ENCODE data around the gene NRROS.

Gene NRROS

DNA sequence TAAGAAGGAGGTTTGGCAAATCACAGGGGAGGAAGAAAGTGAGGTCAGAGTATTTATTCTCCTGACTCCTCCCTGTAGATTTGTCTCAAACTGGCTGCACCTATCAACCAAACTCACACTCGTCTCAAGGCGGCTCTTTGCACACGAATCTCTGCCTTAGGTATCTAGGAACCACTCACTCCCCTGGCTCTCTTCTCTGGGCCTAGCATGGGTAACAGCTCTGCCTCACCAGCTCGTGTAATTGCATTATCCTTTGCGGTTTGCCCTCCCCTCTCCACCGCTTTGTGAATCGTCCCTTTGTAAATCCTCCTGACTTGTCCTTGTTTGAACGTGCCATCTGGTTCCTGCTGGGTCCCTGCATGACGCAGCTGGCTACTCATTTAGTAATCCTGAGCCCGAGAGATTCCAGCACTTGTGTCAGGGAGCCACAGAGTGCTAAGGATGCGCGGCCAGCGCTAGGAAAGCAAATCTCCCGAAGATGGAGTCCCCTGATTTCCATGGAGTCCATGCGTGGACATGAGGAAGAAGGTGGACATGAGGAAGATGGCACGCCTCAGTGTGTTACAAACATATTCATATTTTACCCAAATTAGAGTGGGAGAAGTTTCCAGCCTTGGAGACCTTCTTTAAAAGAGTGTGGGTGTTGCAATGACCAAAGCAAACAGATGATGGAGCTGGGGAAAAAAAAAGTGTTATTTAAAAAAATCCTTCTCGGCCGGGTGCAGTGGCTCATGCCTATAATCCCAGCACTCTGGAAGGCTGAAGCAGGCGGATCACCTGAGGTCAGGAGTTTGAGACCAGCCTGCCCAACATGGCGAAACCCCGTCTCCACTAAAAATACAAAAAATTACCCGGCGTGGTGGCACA, 26.7 kb downstream of the NRROS start:
- DNase-seq, result no peak
- TF ChIP-seq POLR2A (IDR thresholded peaks at IDR 0.05; ENCODE audit: low read length) (no peak), GATA1 (IDR thresholded peaks at IDR 0.05; ENCODE audit: low read depth, low read length) (no peak)

DNA sequence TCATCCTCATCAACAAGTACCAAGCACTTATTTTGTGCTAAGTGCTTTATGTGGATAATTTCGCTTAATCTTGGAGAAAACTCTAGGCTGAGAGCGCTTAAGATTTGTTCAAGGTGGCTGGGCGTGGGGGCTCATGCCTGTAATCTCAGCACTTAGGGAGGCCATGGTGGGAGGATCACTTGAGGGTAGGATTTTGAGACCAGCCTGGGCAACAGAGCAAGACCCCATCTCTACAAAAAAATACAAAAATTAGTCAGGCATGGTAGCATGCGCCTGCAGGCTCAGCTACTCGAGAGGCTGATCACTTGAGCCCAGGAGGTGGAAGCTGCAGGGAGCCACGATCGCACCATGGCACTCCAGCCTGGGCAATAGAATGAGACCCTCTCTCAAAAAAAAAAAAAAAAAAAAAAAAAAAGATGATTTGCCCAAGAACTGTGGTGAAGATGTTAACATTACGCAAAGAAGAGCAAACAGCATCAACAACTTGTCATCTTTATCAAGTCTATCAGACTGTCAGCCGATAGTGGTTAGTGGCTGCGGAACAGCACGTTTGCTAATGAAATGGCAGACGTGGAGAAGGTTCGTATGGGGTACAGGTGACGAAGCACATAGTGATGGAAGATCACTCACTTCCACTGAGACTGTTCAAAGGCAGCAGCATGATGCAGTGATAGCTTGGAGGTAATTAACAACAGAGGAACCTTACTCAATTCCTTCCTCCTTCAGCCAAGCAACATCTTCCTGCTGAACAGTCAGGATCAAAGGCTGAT, 27.7 kb downstream of the NRROS start:
- no peak for TF ChIP-seq GATA1 (IDR thresholded peaks at IDR 0.05; ENCODE audit: low read depth, low read length)
- no peak for TF ChIP-seq POLR2A (IDR thresholded peaks at IDR 0.05; ENCODE audit: low read length)
- DNase-seq, result no peak

DNA sequence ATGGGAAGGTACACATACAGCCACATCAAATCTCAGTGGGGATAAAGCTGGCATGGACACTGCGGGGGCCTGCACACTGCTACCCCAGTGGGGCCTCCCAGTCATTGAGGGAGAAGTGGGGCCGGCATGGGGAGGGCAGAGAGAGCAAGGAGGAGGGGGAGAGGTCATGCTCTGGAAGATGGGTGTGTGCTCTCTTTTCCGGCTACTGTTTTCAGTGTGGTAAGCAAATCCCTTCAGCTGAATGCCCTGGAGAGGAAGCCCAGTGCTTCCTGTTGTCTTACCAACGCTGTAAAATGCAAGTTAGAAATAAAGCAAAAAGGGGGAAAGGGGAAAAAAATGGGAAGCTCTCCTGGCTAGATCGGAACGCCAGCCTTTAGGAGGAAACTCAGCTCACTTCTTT, 30.8 kb downstream of the NRROS start:
- DNase-seq, result no peak
- TF ChIP-seq GATA1 (IDR thresholded peaks at IDR 0.05; ENCODE audit: low read depth, low read length), result no peak
- no peak for TF ChIP-seq POLR2A (IDR thresholded peaks at IDR 0.05; ENCODE audit: low read length)

DNA sequence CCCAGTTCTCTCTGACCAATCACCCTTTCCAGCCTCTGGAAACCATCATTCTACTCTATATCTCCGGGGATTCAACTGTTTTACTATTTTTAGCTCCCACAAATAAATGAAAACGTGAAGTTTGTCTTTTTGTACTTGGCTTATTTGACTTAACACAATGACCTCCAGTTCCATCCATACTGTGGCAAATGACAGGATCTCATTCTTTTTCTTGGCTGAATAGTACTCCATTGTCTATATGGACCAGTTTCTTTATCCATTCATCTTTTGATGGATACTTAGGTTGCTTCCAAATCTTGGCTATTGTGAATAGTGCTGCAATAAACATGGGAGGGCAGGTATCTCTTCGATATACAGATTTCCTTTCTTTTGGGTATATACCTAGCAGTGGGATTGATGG, 34.1 kb downstream of the NRROS start:
- DNase-seq, result no peak
- no peak for TF ChIP-seq POLR2A (IDR thresholded peaks at IDR 0.05; ENCODE audit: low read length)
- TF ChIP-seq GATA1 (IDR thresholded peaks at IDR 0.05; ENCODE audit: low read depth, low read length), result no peak

DNA sequence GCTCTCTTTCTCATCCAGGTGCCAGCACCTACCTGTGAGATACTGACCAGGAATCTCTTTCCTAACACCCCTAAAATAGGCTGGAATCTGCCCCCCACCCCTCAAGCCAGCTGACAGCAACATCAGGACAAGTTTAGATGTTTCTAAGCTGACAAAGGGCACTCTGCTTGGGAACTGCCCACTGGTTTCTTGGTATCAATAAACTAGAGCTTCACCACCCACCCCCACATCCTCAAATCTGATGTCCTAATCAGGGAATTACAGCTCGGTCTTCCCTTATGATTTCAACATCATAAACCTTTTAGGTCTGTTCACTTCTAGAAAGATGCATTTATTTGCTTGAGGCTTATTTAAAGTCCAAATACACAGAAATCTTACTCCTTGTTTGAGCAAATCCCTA, 37.9 kb downstream of the NRROS start:
- TF ChIP-seq POLR2A (IDR thresholded peaks at IDR 0.05; ENCODE audit: low read length) (no peak), GATA1 (IDR thresholded peaks at IDR 0.05; ENCODE audit: low read depth, low read length) (no peak)
- DNase-seq, result no peak

DNA sequence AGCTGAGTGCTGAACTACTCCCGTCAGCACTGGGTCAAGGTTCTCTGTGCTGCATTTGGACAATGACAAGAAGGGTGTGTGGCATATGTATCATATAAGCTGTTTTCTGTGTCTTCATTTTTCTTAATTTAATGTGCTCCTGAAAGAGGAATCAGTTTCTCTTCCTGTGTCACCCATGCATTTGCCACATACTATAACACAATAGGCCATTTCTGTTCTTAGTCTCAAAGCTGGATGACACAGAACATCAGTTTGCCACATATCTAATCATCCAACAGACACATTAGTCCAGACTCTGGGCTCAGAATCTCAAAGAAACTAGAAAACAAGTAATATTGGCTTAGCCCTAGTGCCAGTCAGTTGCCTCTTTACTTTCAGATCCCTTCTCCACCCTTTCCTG, 38.4 kb downstream of the NRROS start:
- TF ChIP-seq GATA1 (IDR thresholded peaks at IDR 0.05; ENCODE audit: low read depth, low read length) (no peak), POLR2A (IDR thresholded peaks at IDR 0.05; ENCODE audit: low read length) (no peak)
- no peak for DNase-seq

DNA sequence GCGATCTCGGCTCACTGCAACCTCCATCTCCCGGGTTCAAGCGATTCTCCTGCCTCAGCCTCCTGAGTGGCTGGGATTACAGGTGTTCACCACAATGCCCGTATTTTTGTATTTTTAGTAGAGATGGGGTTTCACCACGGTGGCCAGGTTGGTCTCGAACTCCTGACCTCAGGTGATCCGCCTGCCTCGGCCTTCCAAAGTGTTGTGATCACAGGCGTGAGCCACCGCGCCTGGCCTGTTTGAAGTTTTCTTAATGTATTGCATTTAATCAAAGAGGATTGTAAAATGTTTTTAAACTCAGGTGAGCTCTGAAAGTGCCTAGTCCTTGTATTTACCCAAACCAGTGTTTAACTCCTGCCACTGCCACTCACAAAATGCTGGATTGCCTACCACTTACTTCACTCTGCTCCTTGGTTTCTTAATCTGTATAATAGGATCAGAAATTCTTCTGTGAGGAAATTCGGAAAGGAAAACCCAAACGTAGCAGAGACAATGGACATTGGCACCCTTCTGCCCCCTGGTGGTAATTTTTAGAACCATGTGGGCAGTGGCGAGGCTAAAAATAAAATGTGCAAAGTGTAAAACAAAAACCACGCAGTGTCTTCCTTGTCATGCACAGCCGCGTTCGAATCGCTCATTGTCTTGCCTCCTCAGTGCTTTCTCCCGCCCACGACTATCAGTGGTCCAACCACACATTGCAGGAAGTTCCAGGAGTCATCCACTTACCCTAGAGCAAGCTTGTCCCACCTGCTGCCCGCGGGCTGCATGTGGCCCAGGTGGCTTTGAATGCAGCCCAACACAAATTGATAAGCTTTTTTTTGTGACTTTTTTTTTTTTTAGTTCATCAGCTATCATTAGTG, 45.3 kb downstream of the NRROS start:
- no peak for TF ChIP-seq GATA1 (IDR thresholded peaks at IDR 0.05; ENCODE audit: low read depth, low read length)
- TF ChIP-seq POLR2A (IDR thresholded peaks at IDR 0.05; ENCODE audit: low read length), result no peak
- DNase-seq, result peak; percentile 65 to 86

DNA sequence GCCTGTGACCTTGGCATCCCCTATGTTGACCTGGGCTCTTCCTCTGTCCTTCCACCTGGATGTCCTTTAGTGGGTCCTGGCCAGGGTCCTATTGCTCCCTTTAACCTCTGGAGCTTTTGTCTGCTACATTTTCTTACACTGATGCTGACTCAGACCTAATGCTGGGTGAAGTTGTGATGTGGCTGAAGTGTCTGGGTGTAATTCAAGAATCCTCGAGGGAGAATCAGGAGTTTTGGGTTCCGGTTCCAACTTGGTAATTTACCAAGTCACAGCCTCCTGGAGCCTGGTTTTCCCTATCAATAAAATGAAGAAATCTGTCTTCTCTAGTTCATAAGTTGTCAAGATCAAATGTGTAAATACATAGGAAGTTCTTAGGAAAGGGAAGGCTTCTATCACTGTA, 46.9 kb downstream of the NRROS start:
- DNase-seq, result no peak
- TF ChIP-seq POLR2A (IDR thresholded peaks at IDR 0.05; ENCODE audit: low read length) (no peak), GATA1 (IDR thresholded peaks at IDR 0.05; ENCODE audit: low read depth, low read length) (no peak)

DNA sequence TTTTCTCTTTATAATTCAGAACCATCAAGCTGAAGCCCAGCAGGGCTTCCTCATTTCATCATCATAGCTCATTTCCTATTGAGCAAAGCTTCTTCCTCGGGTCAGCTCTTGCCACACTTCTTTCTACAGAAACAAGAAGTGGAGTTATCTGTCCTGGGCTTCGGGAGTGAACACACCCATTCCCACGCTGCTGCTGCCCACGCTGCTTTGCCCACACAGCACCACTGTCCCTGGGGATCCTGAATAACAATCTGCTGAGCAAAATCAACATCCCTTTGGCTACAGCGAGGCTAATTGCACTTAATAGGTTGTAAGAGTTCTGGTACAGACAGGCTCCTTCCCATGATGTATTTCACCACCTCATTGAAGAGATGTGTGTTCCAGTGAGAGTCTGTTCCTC, 48.9 kb downstream of the NRROS start:
- TF ChIP-seq POLR2A (IDR thresholded peaks at IDR 0.05; ENCODE audit: low read length) (no peak), GATA1 (IDR thresholded peaks at IDR 0.05; ENCODE audit: low read depth, low read length) (no peak)
- no peak for DNase-seq

DNA sequence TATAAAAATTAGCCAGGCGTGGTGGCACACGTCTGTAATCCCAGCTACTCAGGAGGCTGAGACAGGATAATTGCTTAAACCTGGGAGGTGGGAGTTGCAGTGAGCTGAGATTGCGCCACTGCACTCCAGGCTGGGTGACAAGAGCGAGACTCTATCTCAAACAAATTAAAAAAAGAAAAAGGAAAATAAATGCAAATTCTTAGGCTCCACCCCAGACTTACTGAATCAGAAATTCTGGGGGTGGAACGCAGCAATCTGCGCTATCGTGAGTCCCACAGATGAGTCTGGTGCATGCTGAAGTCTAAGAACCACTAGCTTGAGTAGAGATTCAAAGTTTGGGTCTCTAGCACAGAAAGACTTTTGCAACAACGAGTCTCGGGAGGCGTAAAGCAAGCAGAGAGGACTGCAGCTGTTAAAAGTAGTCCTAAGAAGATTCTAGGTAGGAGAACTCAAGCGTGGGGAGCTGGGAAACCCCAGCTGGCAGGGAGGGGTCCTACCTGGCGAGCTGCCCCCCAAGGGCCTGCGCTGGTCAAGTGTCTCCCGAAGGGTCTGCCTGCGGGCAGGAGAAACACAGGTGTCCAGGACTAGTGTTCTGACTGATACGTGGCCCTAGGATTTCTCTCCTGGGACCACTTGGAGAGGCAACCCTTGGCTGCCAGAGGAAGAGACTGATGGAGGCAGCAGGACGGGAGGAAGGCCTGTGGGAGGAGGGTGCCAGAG, 50.6 kb downstream of the NRROS start:
- TF ChIP-seq GATA1 (IDR thresholded peaks at IDR 0.05; ENCODE audit: low read depth, low read length), result no peak
- TF ChIP-seq POLR2A (IDR thresholded peaks at IDR 0.05; ENCODE audit: low read length), result no peak
- no peak for DNase-seq

DNA sequence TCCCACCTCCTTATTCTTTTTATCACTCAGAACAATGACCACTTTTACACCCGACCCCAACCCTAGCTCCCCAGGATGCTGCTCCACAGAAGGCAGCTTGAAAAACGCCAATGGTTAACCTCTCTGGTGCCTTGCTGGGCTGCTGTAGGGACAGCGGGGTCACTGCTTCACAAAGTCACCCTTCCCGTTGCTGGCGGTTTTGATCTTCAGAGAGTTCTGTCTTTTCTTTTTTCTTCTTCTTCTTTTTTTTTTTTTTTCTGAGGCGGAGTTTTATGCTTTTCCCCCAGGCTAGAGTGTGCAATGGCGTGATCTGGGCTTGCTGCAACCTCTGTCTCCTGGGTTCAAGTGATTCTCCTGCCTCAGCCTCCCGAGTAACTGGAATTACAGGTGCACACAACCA, 51.9 kb downstream of the NRROS start:
- no peak for TF ChIP-seq GATA1 (IDR thresholded peaks at IDR 0.05; ENCODE audit: low read depth, low read length)
- TF ChIP-seq POLR2A (IDR thresholded peaks at IDR 0.05; ENCODE audit: low read length), result no peak
- DNase-seq, result no peak

DNA sequence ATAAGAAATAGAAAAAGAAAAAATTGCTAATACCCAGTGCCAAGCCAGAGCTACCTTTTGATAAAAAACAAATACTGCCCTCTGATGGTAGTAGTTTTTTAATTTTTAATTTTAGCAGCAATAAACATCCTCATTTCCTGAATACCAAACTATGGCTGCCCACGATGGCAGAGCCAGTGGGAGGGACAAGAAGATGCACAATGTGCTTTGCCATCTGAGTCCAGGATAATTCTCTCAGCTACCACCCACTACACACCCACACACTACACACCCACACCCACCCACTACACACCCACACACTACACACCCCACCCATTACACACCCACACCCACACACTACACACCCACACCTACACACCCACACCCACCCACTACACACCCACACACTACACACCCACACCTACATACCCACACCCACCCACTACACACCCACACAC, 54.7 kb downstream of the NRROS start:
- no peak for TF ChIP-seq POLR2A (IDR thresholded peaks at IDR 0.05; ENCODE audit: low read length)
- TF ChIP-seq GATA1 (IDR thresholded peaks at IDR 0.05; ENCODE audit: low read depth, low read length), result no peak
- peak; percentile 17 to 53 for DNase-seq
